ENCODE results near the gene CNOT8. TPM values are rescaled to one million over a fixed set of nuclear protein-coding genes. Genes with fewer than 3 reads are reported as not detected.

The CNOT8 gene
- total RNA-seq, 1 donor from 2014 or later, result 45.6 TPM

DNA sequence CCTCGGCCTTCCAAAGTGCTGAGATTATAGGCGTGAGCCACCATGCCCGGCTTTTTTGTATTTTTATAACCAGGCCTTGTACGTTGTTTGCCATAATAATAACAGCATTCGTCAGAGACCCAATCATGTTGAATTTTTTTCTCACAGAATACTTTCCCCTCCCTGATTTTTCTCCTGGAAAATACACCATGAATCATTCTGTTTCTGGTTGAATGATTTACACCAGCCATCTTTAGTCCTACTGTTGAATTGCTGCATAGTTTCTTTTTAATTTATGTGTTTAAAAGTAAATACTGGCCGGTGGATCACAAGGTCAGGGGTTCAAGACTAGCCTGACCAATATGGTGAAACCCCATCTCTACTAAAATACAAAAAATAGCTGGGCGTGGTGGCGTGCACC is 3.5 kb downstream of the CNOT8 start:
- peaks cover 20% of the 10 kb centered on the region for H3K4me1 Mint-ChIP-seq (ENCODE audit: low read depth, unreplicated experiment)

DNA sequence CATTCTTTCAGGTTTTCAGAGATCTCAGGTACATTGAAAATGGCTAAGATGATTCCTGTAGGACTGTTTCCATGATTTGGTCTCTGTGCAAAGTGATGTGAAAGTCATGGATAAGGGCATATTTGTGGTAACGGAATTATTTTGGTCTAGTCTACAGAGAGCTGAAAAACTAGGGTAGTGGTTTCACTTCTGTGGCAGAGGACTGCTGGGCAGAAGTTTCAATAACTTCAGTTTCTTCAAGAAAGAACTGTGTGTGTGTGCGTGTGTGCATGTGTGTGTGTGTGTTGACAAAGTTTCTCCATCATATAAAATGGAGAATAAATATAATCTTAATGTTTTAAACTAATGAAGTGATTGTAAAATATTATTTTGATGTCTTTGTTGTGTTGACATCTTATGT is 4.3 kb downstream of the CNOT8 start:
- no peaks in the 10 kb centered on the region for H3K9me3 Mint-ChIP-seq (ENCODE audit: unreplicated experiment)
- H3K36me3 Mint-ChIP-seq (ENCODE audit: low read depth, unreplicated experiment), result peaks cover 11% of the 10 kb centered on the region
- peaks cover 76% of the 10 kb centered on the region for H4K20me1 ChIP-seq (ENCODE audit: insufficient read depth, low read length)
- H3K79me2 ChIP-seq (ENCODE audit: insufficient read depth, low read length), result peaks cover 78% of the 10 kb centered on the region
- no peak overlapping the region for H2AFZ ChIP-seq (ENCODE audit: low read depth, low read length)
- no peak for FAIRE-seq
- DNase-seq (ENCODE audit: low read depth), result peak; percentile 57
- H3K4me3 Mint-ChIP-seq (ENCODE audit: unreplicated experiment), result peak overlapping the region; percentile 6
- TF ChIP-seq, protein P1, sequence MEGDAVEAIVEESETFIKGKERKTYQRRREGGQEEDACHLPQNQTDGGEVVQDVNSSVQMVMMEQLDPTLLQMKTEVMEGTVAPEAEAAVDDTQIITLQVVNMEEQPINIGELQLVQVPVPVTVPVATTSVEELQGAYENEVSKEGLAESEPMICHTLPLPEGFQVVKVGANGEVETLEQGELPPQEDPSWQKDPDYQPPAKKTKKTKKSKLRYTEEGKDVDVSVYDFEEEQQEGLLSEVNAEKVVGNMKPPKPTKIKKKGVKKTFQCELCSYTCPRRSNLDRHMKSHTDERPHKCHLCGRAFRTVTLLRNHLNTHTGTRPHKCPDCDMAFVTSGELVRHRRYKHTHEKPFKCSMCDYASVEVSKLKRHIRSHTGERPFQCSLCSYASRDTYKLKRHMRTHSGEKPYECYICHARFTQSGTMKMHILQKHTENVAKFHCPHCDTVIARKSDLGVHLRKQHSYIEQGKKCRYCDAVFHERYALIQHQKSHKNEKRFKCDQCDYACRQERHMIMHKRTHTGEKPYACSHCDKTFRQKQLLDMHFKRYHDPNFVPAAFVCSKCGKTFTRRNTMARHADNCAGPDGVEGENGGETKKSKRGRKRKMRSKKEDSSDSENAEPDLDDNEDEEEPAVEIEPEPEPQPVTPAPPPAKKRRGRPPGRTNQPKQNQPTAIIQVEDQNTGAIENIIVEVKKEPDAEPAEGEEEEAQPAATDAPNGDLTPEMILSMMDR (IDR thresholded peaks at IDR 0.05; ENCODE audit: insufficient read depth, low read depth, low read length), result no peak
- no peak for TF ChIP-seq EZH2 (IDR thresholded peaks at IDR 0.05; ENCODE audit: insufficient read depth, low read length)
- no peak overlapping the region for H3K9ac ChIP-seq (ENCODE audit: low read length)
- H3K27me3 ChIP-seq (ENCODE audit: insufficient read depth, low read length), result no peaks in the 10 kb centered on the region
- peaks cover 12% of the 10 kb centered on the region for H3K36me3 ChIP-seq (ENCODE audit: insufficient read depth, low read length)
- no peak overlapping the region for H3K27ac ChIP-seq (ENCODE audit: low read depth, low read length)
- H3K4me2 ChIP-seq (ENCODE audit: low read length), result no peak overlapping the region
- H3K4me1 ChIP-seq (ENCODE audit: insufficient read depth, low read length), result peaks cover 14% of the 10 kb centered on the region
- no peaks in the 10 kb centered on the region for H3K27me3 Mint-ChIP-seq (ENCODE audit: low read depth, unreplicated experiment)
- peaks cover 20% of the 10 kb centered on the region for H3K4me1 Mint-ChIP-seq (ENCODE audit: low read depth, unreplicated experiment)
- H3K27ac Mint-ChIP-seq (ENCODE audit: unreplicated experiment), result no peak overlapping the region
- H3K4me3 ChIP-seq (ENCODE audit: insufficient read depth, low read depth, low read length), result no peak overlapping the region
- no peaks in the 10 kb centered on the region for H3K9me3 ChIP-seq (ENCODE audit: insufficient read depth, low read depth, low read length)

More for the DNA sequence above, 3.5 kb downstream of the CNOT8 start:
- no peak overlapping the region for H2AFZ ChIP-seq (ENCODE audit: low read depth, low read length)
- Mint-ChIP-seq H3K27ac (ENCODE audit: unreplicated experiment) (no peak overlapping the region), H3K4me3 (ENCODE audit: unreplicated experiment) (no peak overlapping the region), H3K36me3 (ENCODE audit: low read depth, unreplicated experiment) (peaks cover 9% of the 10 kb centered on the region), H3K27me3 (ENCODE audit: low read depth, unreplicated experiment) (no peaks in the 10 kb centered on the region), H3K9me3 (ENCODE audit: unreplicated experiment) (no peaks in the 10 kb centered on the region)
- FAIRE-seq, result no peak
- H3K4me1 ChIP-seq (ENCODE audit: insufficient read depth, low read length), result peaks cover 17% of the 10 kb centered on the region
- H3K79me2 ChIP-seq (ENCODE audit: insufficient read depth, low read length), result peaks cover 78% of the 10 kb centered on the region
- H3K27ac ChIP-seq (ENCODE audit: low read depth, low read length), result no peak overlapping the region
- H3K9me3 ChIP-seq (ENCODE audit: insufficient read depth, low read depth, low read length), result no peaks in the 10 kb centered on the region
- no peak overlapping the region for H3K4me2 ChIP-seq (ENCODE audit: low read length)
- H3K27me3 ChIP-seq (ENCODE audit: insufficient read depth, low read length), result no peaks in the 10 kb centered on the region
- peaks cover 74% of the 10 kb centered on the region for H4K20me1 ChIP-seq (ENCODE audit: insufficient read depth, low read length)
- no peak overlapping the region for H3K4me3 ChIP-seq (ENCODE audit: insufficient read depth, low read depth, low read length)
- peaks cover 12% of the 10 kb centered on the region for H3K36me3 ChIP-seq (ENCODE audit: insufficient read depth, low read length)
- no peak for TF ChIP-seq EZH2 (IDR thresholded peaks at IDR 0.05; ENCODE audit: insufficient read depth, low read length)
- TF ChIP-seq, protein P1 (IDR thresholded peaks at IDR 0.05; ENCODE audit: insufficient read depth, low read depth, low read length), result no peak
- no peak for DNase-seq (ENCODE audit: low read depth)
- H3K9ac ChIP-seq (ENCODE audit: low read length), result no peak overlapping the region

DNA sequence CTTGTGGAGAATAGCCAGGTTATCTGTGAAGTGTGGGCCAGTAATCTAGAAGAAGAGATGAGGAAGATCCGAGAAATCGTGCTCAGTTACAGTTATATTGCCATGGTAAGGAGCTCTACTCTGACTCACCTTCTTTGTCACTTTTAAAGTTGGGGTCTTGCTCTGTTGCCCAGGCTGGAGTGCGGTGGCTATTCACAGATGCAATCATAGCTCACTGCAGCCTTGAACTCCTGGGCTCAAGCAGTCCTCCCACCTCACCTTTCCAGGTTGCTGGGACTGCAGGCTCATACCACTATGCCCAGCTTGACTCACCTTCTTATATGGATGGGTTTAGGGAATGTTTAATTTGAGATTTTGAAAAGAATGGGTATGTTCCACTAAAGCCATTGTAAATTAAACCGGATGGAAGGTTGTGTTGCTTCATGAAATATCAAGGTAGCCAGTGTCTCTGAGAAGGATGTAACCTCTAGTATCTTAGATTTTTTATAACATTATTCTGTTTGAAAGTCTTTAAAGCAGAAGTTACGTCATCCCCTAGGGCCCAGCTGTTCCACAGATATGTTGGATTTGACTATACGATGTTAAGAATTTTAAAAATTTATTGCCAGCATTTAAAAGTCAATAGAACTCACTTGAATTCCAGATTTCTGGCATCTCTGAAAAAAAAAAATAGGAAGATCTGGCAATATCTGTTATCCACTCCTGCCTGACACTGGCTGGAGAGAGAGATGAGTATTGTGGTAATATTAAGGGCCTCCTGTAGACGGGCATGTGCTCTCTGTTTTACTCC is 5.1 kb downstream of the CNOT8 start:
- Histone ChIP-seq H3K4me1 (ENCODE audit: insufficient read depth, low read length) (peaks cover 14% of the 10 kb centered on the region), H4K20me1 (ENCODE audit: insufficient read depth, low read length) (peaks cover 79% of the 10 kb centered on the region), H3K36me3 (ENCODE audit: insufficient read depth, low read length) (peaks cover 12% of the 10 kb centered on the region), H3K79me2 (ENCODE audit: insufficient read depth, low read length) (peaks cover 77% of the 10 kb centered on the region), H3K9me3 (ENCODE audit: insufficient read depth, low read depth, low read length) (no peaks in the 10 kb centered on the region), H3K4me2 (ENCODE audit: low read length) (no peak overlapping the region), H3K9ac (ENCODE audit: low read length) (no peak overlapping the region), H3K27me3 (ENCODE audit: insufficient read depth, low read length) (no peaks in the 10 kb centered on the region), H3K4me3 (ENCODE audit: insufficient read depth, low read depth, low read length) (no peak overlapping the region), H3K27ac (ENCODE audit: low read depth, low read length) (no peak overlapping the region), H2AFZ (ENCODE audit: low read depth, low read length) (no peak overlapping the region)
- H3K36me3 Mint-ChIP-seq (ENCODE audit: low read depth, unreplicated experiment), result peaks cover 11% of the 10 kb centered on the region
- TF ChIP-seq EZH2 (IDR thresholded peaks at IDR 0.05; ENCODE audit: insufficient read depth, low read length), result no peak
- TF ChIP-seq, protein P1 (IDR thresholded peaks at IDR 0.05; ENCODE audit: insufficient read depth, low read depth, low read length), result no peak
- no peaks in the 10 kb centered on the region for H3K9me3 Mint-ChIP-seq (ENCODE audit: unreplicated experiment)
- DNase-seq (ENCODE audit: low read depth) (no peak), FAIRE-seq (no peak)
- H3K27ac Mint-ChIP-seq (ENCODE audit: unreplicated experiment), result no peak overlapping the region
- H3K4me1 Mint-ChIP-seq (ENCODE audit: low read depth, unreplicated experiment), result peaks cover 20% of the 10 kb centered on the region
- no peaks in the 10 kb centered on the region for H3K27me3 Mint-ChIP-seq (ENCODE audit: low read depth, unreplicated experiment)
- no peak overlapping the region for H3K4me3 Mint-ChIP-seq (ENCODE audit: unreplicated experiment)
